GM12892 (cell line): ENCODE data around the gene PCSK5.

Source experiments
- DNase-seq: peaks from one replicate; pipeline ENCODE4 v3.0.0; 2011; ENCODE audit not compliant: insufficient read length
- FAIRE-seq: peaks from 2 replicates; lab custom pipeline; 2011; peaks lifted over from hg19 to GRCh38; lab: Jason Lieb, UNC
- POLR2A ChIP-seq: IDR thresholded peaks from 2 replicates; pipeline ENCODE4 v1.6.1; 2011; ENCODE audit warnings: low read depth, low read length, control low read depth
- POLR2AphosphoS5 ChIP-seq: IDR thresholded peaks from 2 replicates; pipeline ENCODE4 v1.6.1; 2011; ENCODE audit warnings: low read depth, low read length, control low read depth
- TAF1 ChIP-seq: IDR thresholded peaks from 2 replicates; pipeline ENCODE4 v1.6.1; 2011; ENCODE audit warnings: low read depth, mild to moderate bottlenecking, control low read depth, low read length, borderline replicate concordance

The PCSK5 gene

GRCh38 chr9:76158713-76159112 lies 268.2 kb downstream of the PCSK5 start:
- FAIRE-seq (no peak), DNase-seq (no peak)
- TF ChIP-seq TAF1, result no peak
- TF ChIP-seq POLR2A, result no peak
- no peak for TF ChIP-seq POLR2AphosphoS5

DNA sequence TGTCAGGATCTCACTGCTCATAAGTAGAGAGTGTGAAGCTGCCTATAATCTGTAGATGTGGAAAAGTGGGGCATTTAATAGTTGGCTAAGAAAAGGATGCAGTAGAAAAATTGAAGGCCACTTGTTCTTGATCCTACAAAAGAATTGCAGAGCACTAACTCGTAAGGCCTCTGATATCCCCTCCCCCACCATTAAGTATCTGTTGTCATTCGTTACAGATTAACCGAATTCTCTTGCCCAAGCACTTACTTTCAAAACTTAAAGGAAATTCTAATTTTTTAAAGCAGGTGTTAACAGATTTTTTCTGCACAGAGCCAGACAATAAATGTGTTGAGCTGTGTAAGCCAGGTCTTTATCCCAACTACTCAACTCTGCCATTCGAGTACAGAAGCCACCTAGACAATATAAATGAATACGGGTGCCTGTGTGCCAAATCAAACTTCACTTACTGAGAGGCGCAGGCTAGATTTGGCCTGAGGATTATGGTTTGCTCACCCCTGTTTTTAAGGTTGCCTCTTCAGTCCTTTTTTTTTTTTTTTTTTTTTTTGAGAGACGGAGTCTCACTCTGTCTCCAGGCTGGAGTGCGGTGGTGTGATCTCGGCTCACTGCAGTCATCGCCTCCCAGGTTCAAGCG lies 268.9 kb downstream of the PCSK5 start:
- FAIRE-seq, result no peak
- TF ChIP-seq TAF1 (no peak), POLR2A (no peak), POLR2AphosphoS5 (no peak)

DNA sequence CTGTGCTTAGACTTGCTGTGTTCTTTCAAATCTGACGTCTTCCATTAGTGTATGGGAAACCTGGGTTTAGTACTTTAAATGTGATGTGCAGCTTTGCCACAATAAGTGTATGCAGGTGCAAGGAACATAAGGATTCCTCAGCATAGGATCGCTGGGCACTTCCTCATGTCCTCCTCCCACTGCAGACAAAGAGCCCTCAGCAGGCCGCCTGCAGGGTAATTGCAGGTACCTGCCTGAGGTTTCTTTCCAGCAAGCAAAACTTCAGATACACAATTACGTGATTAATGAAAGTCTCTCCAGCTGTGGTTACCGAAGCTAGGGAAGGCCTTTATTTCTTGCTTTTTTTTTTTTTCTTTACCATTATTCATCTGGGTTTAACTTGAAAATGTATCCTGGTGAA lies 270.6 kb downstream of the PCSK5 start:
- DNase-seq (no peak), FAIRE-seq (no peak)
- TF ChIP-seq POLR2AphosphoS5 (no peak), TAF1 (no peak), POLR2A (no peak)

More for the DNA sequence above, 268.9 kb downstream of the PCSK5 start:
- DNase-seq, result no peak

- no peak for DNase-seq
- TF ChIP-seq POLR2AphosphoS5 (no peak), POLR2A (no peak), TAF1 (no peak)
- FAIRE-seq, result no peak
These were observed 271.1 kb downstream of the PCSK5 start for GRCh38 chr9:76161541-76161940.

- DNase-seq (no peak), FAIRE-seq (no peak)
- TF ChIP-seq TAF1 (no peak), POLR2A (no peak), POLR2AphosphoS5 (no peak)
These were observed 271.7 kb downstream of the PCSK5 start for GRCh38 chr9:76162086-76162730.

GRCh38 chr9:76162751-76163500 lies 272.5 kb downstream of the PCSK5 start:
- FAIRE-seq (no peak), DNase-seq (no peak)
- TF ChIP-seq TAF1 (no peak), POLR2AphosphoS5 (no peak), POLR2A (no peak)

- FAIRE-seq (no peak), DNase-seq (no peak)
These were observed 276.1 kb downstream of the PCSK5 start for GRCh38 chr9:76166526-76166925.

GRCh38 chr9:76176171-76176570 lies 285.7 kb downstream of the PCSK5 start:
- FAIRE-seq (no peak), DNase-seq (no peak)
- no peak for TF ChIP-seq POLR2AphosphoS5
- TF ChIP-seq POLR2A, result no peak
- no peak for TF ChIP-seq TAF1

More at GRCh38 chr9:76166526-76166925, 276.1 kb downstream of the PCSK5 start:
- TF ChIP-seq TAF1, result no peak
- TF ChIP-seq POLR2AphosphoS5, result no peak

DNA sequence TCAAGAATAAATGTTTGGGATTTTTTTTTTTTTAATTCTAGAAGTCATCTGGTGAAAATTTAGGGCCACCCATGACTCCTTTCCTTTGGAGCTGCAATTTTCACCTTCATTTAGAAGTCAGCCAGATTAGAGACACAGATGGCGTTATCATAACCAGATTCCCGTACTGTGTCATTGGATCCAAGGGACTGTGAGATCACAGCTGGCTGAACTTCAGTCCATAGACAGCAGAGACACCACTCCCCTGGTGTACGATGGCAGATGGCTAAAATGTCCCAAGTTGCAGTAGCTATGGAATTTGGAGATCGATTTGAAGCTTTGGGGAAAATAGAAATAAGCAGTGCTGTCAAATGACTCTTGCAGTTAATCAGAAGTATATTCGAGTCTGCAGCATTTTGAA lies 287.5 kb downstream of the PCSK5 start:
- no peak for DNase-seq
- no peak for FAIRE-seq
- no peak for TF ChIP-seq POLR2A
- TF ChIP-seq POLR2AphosphoS5, result no peak
- TF ChIP-seq TAF1, result no peak

DNA sequence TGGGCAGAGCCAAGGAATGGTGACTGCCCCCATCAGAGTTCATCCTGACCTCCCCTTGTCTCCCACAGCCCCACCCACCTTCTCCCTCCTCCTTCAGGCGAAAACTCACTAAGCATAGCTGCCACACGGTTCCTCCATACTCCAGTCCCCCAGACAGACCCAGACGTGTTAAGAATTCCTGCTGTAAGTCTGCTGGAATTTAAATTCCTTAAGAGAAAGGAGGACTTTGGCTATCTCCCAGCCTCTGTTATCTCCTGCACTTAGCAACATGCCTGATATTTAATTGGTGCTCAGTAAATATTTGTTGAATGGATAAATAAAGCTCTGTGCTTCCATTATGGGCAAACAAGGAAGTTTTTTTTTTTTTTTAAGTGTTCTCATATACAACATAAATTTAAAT lies 290.1 kb downstream of the PCSK5 start:
- DNase-seq (no peak), FAIRE-seq (no peak)
- no peak for TF ChIP-seq POLR2AphosphoS5
- no peak for TF ChIP-seq TAF1
- TF ChIP-seq POLR2A, result no peak

GRCh38 chr9:76181020-76181641 lies 290.7 kb downstream of the PCSK5 start:
- DNase-seq, result no peak
- TF ChIP-seq POLR2AphosphoS5, result no peak
- TF ChIP-seq TAF1, result no peak
- TF ChIP-seq POLR2A, result no peak
- FAIRE-seq, result no peak
